Mucosa of stomach (tissue), 1 donor: ENCODE results near the gene INSL6.
"Not testable (repeated sequence)": the region's sequence is repeated elsewhere in the genome, so short reads cannot be mapped to it uniquely, and the experiment has no call there.

ENCODE experiments used
- H3K27me3 ChIP-seq: one replicate; pipeline ENCODE4 v1.7.0; 2013; ENCODE audit warnings: mild to moderate bottlenecking, low read length; ENCODE audit not compliant: control insufficient read depth, insufficient read depth
- H3K36me3 ChIP-seq: one replicate; pipeline ENCODE4 v1.7.0; 2013; ENCODE audit warnings: low read length; ENCODE audit not compliant: control insufficient read depth, insufficient read depth
- H3K4me1 ChIP-seq: one replicate; pipeline ENCODE4 v1.7.0; 2013; ENCODE audit warnings: mild to moderate bottlenecking, low read length; ENCODE audit not compliant: control insufficient read depth, insufficient read depth
- H3K4me3 ChIP-seq: one replicate; pipeline ENCODE4 v1.7.0; 2013; ENCODE audit warnings: low read length
- H3K9ac ChIP-seq: one replicate; pipeline ENCODE4 v1.7.0; 2013; ENCODE audit warnings: mild to moderate bottlenecking, low read length, moderate library complexity
- H3K9me3 ChIP-seq: one replicate; pipeline ENCODE4 v1.7.0; 2013; ENCODE audit warnings: mild to moderate bottlenecking, low read length, moderate library complexity; ENCODE audit not compliant: control insufficient read depth
- donor health status: Pancreatic carcinoma.

INSL6 gene

DNA sequence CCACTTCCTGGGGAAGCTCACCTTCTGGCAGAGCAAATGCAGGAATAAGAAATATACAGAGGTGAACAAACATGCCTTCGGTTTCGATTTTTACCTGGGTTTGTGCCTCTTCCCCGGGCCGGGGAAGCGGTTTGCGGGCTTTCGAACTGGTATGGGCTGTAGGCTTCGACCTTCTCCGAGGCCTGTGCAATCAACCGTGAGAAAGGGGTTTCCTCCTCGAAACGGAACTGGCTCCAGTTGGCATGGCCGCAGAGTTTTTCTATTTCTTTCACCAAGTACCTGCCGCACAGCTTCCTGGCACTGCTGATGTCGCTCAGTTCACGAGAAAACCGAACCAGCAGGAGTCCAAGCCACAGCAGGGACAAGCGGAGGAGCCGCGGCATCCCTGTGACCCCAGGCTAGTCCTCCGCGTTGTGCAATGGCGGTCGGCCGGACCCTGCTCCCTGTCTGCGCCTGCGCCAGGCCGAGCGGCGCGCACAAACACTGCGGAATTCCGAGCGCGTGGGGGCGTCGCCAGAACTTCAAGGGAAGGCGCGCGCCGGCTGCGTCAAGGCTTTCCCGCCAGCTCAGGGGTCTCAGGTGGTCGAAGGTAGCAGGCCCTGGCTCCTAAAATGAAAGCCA is at the start of gene INSL6:
INSL6 (minus strand) TSS at position 420 of the 621 bp plus-strand sequence; CDS start at position 383, 37 bp downstream.
- Histone ChIP-seq H3K9ac (no peak within 1 kb of the TSS), H3K4me3 (no peak within 1 kb of the TSS), H3K9me3 (no peaks in the 10 kb centered on the region), H3K27me3 (no peaks in the 10 kb centered on the region), H3K4me1 (no peaks in the 10 kb centered on the region), H3K36me3 (no peaks in the 10 kb centered on the region)

- no peaks in the 10 kb centered on the region for H3K4me1 ChIP-seq
- no peak within 1 kb of the TSS for H3K9ac ChIP-seq
- H3K36me3 ChIP-seq, result no peaks in the 10 kb centered on the region
- H3K4me3 ChIP-seq, result no peak within 1 kb of the TSS
- H3K9me3 ChIP-seq, result no peaks in the 10 kb centered on the region
- H3K27me3 ChIP-seq, result no peaks in the 10 kb centered on the region
These were observed 45.8 kb upstream of the INSL6 start, which contains the start of gene INSL4 for GRCh38 chr9:5231212-5231611. Gene INSL4, plus strand, starts transcription at chr9:5231419. Its CDS starts 105 bp downstream, at chr9:5231524.

GRCh38 chr9:5230554-5230953 is 45.1 kb upstream of the INSL6 start:
- H3K4me1 ChIP-seq, result no peaks in the 10 kb centered on the region
- no peaks in the 10 kb centered on the region for H3K36me3 ChIP-seq
- no peaks in the 10 kb centered on the region for H3K9me3 ChIP-seq
- H3K9ac ChIP-seq, result no peak overlapping the region
- no peak overlapping the region for H3K4me3 ChIP-seq
- no peaks in the 10 kb centered on the region for H3K27me3 ChIP-seq

DNA sequence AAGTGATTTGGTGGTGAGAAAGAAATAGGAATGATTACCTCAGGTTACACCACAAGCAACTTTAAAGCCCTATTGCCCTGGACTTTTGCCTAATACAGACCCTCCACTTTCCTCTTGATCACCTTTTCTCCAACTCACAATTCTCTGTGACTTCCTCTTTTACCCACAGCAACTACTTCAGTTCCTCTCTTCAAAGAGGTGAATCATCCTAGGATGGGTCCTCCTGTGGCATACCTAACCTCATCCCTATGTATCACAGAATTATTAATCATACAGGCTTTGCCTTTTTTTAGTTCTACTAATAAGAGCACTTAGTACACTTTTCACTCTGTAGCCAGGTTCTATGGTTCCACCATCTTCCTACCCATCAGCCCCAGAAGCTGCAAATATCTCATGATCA is 19.6 kb upstream of the INSL6 start:
- Histone ChIP-seq H3K9me3 (no peaks in the 10 kb centered on the region), H3K4me3 (no peak overlapping the region), H3K4me1 (no peaks in the 10 kb centered on the region), H3K36me3 (no peaks in the 10 kb centered on the region), H3K27me3 (no peaks in the 10 kb centered on the region), H3K9ac (no peak overlapping the region)

DNA sequence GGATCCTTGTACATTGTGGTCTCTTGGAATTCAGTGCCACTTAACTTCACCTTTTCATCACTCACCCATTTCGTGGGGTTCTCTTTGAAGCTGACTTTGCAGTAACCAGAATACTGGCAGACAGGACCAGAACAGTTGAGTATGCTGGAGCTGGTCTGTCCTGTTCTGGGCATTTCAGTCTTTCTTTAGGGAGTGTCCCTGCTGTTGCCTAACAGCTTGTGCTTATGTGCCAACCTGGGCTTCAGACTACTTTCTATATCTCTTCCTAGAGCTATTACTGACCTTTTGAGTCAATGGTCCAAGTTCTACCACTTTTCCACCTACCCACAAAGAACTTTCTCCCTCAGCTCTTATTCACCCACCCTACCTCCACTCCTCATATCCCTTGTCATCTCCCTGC is 10.0 kb upstream of the INSL6 start:
- no peak overlapping the region for H3K4me3 ChIP-seq
- H3K27me3 ChIP-seq, result no peaks in the 10 kb centered on the region
- H3K9me3 ChIP-seq, result no peaks in the 10 kb centered on the region
- no peaks in the 10 kb centered on the region for H3K4me1 ChIP-seq
- no peaks in the 10 kb centered on the region for H3K36me3 ChIP-seq
- no peak overlapping the region for H3K9ac ChIP-seq

DNA sequence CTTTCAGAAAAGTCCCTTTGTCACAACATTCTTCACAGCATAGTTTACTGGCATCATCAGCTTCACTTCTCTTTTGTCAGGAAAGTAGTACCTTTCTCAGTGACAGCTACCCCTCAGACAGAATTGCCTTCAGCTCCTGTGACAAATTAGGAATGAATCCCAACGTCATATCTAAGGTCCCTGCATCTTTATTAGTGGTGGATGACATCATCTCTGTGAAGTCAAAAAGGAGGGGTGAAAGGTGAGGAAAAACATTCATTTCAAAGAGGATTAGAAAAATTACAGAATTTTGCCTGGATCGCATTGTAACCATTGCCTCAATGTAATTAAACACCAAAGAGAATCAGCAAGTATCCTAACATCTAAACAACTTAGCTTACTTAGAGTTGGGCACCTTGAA is 7.9 kb upstream of the INSL6 start:
- Histone ChIP-seq H3K9me3 (no peaks in the 10 kb centered on the region), H3K36me3 (no peaks in the 10 kb centered on the region), H3K4me1 (no peaks in the 10 kb centered on the region), H3K4me3 (no peak overlapping the region), H3K9ac (no peak overlapping the region), H3K27me3 (no peaks in the 10 kb centered on the region)

DNA sequence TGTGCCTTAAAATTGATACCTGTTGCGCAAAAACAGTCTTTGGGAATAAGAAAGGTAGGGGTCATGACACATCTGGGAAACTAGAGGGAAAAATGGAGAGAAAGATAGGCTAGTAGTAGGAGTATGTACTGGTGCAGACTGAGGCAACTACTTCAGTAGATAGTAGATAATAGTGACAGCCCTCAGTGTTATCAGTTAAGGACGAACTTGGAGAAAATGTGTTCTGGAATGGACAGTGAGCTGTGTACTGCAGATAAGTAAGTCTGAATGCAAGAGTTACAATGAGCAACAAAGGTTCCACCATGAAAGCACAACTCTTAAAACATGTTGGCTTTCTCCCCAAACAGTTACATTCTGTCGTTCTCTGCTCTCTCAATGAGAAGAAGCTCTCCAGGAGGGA is 6.5 kb upstream of the INSL6 start:
- Histone ChIP-seq H3K4me1 (no peaks in the 10 kb centered on the region), H3K9ac (no peak overlapping the region), H3K27me3 (no peaks in the 10 kb centered on the region), H3K4me3 (no peak overlapping the region), H3K9me3 (no peaks in the 10 kb centered on the region), H3K36me3 (no peaks in the 10 kb centered on the region)

- Histone ChIP-seq H3K36me3 (no peaks in the 10 kb centered on the region), H3K4me1 (no peaks in the 10 kb centered on the region), H3K27me3 (no peaks in the 10 kb centered on the region), H3K9me3 (no peaks in the 10 kb centered on the region), H3K4me3 (no peak overlapping the region), H3K9ac (no peak overlapping the region)
These were observed 2.9 kb upstream of the INSL6 start for GRCh38 chr9:5188060-5188984.

DNA sequence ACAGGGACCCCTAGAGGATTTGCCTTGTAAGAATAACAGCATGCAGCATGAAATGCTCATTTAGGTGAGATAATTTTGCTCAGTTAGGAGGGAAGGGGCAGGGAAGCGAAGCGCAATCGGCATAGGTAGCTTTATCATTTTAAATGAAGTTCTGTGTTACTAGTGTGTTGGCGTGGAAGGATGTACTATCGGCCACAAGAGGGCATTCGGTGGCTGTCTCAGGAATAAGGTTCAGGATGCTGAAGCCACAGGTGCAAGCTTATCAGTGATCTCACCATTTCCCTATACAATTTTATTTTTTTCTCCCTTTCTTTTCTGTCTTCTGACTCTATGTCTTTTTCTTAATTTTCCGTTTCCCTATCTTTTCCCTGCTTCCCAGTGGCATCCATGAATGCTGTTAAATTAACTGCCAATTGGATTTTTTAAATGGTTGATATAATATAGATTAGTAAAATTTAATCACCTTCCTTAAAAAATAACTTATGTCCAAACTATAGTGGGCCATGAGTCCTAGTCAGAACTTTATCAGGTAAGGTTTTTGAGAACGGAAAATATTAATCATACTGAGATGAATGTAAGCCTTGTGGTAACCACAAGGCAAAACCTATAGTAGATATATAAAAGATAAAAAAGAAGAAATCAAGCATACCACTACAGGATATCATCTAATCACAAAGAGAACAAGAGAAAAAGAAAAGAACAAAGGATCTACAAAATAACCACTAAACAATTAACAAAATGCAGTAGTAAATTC is 1.2 kb upstream of the INSL6 start:
- Histone ChIP-seq H3K9ac (no peak overlapping the region), H3K4me1 (no peaks in the 10 kb centered on the region), H3K9me3 (no peaks in the 10 kb centered on the region), H3K4me3 (no peak overlapping the region), H3K36me3 (no peaks in the 10 kb centered on the region), H3K27me3 (no peaks in the 10 kb centered on the region)

DNA sequence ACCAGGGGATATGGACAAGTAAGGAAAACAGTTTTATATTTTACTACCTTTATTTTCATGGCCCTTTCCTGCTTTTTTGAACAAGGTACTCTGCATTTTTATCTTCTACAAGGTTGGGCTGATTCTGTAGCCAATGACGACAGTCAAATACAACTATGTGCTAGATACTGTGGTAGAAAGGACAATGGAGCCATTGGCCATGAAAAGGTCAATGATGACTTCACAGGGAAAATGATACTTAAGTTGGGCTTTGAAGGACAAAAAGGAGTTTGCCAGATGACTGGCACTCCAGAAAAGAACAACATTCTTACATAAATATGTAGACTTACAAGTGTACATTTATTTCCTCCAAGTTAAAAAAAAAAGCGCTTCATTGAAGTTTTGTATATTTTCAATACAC is 663 bp downstream of the INSL6 start:
- Histone ChIP-seq H3K36me3 (no peaks in the 10 kb centered on the region), H3K9ac (no peak overlapping the region), H3K4me3 (no peak overlapping the region), H3K27me3 (no peaks in the 10 kb centered on the region), H3K4me1 (no peaks in the 10 kb centered on the region), H3K9me3 (no peaks in the 10 kb centered on the region)

DNA sequence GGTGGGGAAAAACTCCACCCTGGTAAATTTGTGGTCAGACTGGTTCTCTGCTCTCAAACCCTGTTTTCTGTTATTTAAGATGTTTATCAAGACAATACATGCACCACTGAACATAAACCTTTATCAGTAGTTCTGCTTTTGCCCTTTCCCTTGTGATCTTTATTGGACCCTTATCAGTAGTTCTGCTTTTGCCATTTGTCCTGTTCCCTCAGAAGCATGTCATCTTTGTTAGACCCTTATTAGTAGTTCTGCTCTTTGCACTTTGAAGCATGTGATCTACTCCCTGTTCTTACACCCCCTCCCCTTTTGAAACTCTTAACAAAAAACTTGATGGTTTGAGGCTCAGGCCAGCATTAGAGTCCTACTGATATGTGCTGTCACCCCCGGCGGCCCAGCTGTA is 4.8 kb downstream of the INSL6 start:
- not testable (repeated sequence) for H3K4me3 ChIP-seq, H3K27me3 ChIP-seq, H3K4me1 ChIP-seq, H3K9ac ChIP-seq, H3K9me3 ChIP-seq, H3K36me3 ChIP-seq
